Measurements from ENCODE around the gene DISP3. TPM values are rescaled to one million over a fixed set of nuclear protein-coding genes. Genes with fewer than 3 reads are reported as not detected.
A peak's percentile ranks its signal among the peaks of the same experiment; 100 is the strongest.

The DISP3 gene
- total and polyA plus RNA-seq, 11 donors, result 0.03 to 0.45 (median 0.12) TPM; not detected in 5

GRCh38 chr1:11453742-11454491 is 25.0 kb upstream of the DISP3 start:
- peaks cover 5 to 62% (median 19%) of the 10 kb centered on the region in 9 donors for H3K27me3 ChIP-seq
- ATAC-seq (no peak), DNase-seq (no peak)
- H3K27ac ChIP-seq, result no peak overlapping the region
- H3K9me3 ChIP-seq, result no peaks in the 10 kb centered on the region
- no peaks in the 10 kb centered on the region for H3K36me3 ChIP-seq
- no peak for TF ChIP-seq POLR2A (IDR thresholded peaks at IDR 0.05)
- H3K4me1 ChIP-seq, result peaks cover 0 to 6% (median 0%) of the 10 kb centered on the region in 12 donors
- no peak overlapping the region for H3K4me3 ChIP-seq
- intact Hi-C loops (cut with DNase I), result no loop called here
- 40 to 51% (median 45%) methylated on average over 27 of the region's 27 CpGs for WGBS, 4 donors

- Histone ChIP-seq H3K27me3 (peaks cover 0 to 52% (median 20%) of the 10 kb centered on the region in 9 donors), H3K9me3 (no peaks in the 10 kb centered on the region), H3K4me3 (no peak overlapping the region), H3K27ac (no peak overlapping the region), H3K36me3 (no peaks in the 10 kb centered on the region), H3K4me1 (peaks cover 0 to 9% (median 0%) of the 10 kb centered on the region in 12 donors)
- DNase-seq, result no peak
- TF ChIP-seq POLR2A (IDR thresholded peaks at IDR 0.05), result no peak
- no peak for TF ChIP-seq CTCF (IDR thresholded peaks at IDR 0.05)
- 45 to 62% (median 50%) methylated on average over 7 to 11 of the region's 11 CpGs for WGBS, 4 donors
- ATAC-seq, result no peak
- intact Hi-C loops (cut with DNase I), result no loop called here
Measured at GRCh38 chr1:11455967-11456570, 22.9 kb upstream of the DISP3 start.

- TF ChIP-seq CTCF (IDR thresholded peaks at IDR 0.05) (no peak), POLR2A (IDR thresholded peaks at IDR 0.05) (no peak)
- no peak for DNase-seq
- no peak overlapping the region for H3K4me3 ChIP-seq
- H3K9me3 ChIP-seq, result no peaks in the 10 kb centered on the region
- peaks cover 0 to 52% (median 17%) of the 10 kb centered on the region in 9 donors for H3K27me3 ChIP-seq
- no peak for ATAC-seq
- no peaks in the 10 kb centered on the region for H3K36me3 ChIP-seq
- H3K27ac ChIP-seq, result no peak overlapping the region
- peaks cover 0 to 9% (median 0%) of the 10 kb centered on the region in 12 donors for H3K4me1 ChIP-seq
- intact Hi-C loops (cut with DNase I), result no loop called here
- WGBS, 4 donors, result 73 to 82% (median 75%) methylated on average over 4 of the region's 4 CpGs
Measured at GRCh38 chr1:11456965-11457364, 22.0 kb upstream of the DISP3 start.

- peaks cover 0 to 45% (median 13%) of the 10 kb centered on the region in 9 donors for H3K27me3 ChIP-seq
- 21 to 39% (median 31%) methylated on average over 15 of the region's 15 CpGs for whole genome bisulfite sequencing, 4 donors
- intact Hi-C loops (cut with DNase I), result no loop called here
- peak in 3 of 12 donors; percentile 7 to 34 (median 24) for TF ChIP-seq CTCF (IDR thresholded peaks at IDR 0.05)
- TF ChIP-seq POLR2A (IDR thresholded peaks at IDR 0.05), result no peak
- peaks cover 0 to 9% (median 0%) of the 10 kb centered on the region in 12 donors for H3K4me1 ChIP-seq
- H3K9me3 ChIP-seq, result no peaks in the 10 kb centered on the region
- no peak overlapping the region for H3K4me3 ChIP-seq
- DNase-seq (peak in 4 of 5 donors; percentile 39 to 74 (median 53)), ATAC-seq (peak; percentile 90 to 94 (median 94))
- no peak overlapping the region for H3K27ac ChIP-seq
- H3K36me3 ChIP-seq, result no peaks in the 10 kb centered on the region
Measured at GRCh38 chr1:11458811-11459275, 20.1 kb upstream of the DISP3 start.
